GM10266 (cell line): ENCODE measurements around the gene ARL4D.

Experiments used
- DNase-seq: peaks from one replicate; pipeline ENCODE4 v3.0.0; 2012; ENCODE audit errors: extremely low spot score
- CTCF ChIP-seq: IDR thresholded peaks from 2 replicates; pipeline ENCODE4 v1.5.1; 2012; ENCODE audit warnings: mild to moderate bottlenecking, low read depth; ENCODE audit not compliant: control insufficient read depth, insufficient read depth; ENCODE audit errors: missing control alignments

The ARL4D gene

GRCh38 chr17:43449470-43450248, 50.9 kb downstream of the ARL4D start:
- TF ChIP-seq CTCF: no peak
- DNase-seq: no peak
